Measurements from ENCODE around the gene NTF3.

Gene NTF3

DNA sequence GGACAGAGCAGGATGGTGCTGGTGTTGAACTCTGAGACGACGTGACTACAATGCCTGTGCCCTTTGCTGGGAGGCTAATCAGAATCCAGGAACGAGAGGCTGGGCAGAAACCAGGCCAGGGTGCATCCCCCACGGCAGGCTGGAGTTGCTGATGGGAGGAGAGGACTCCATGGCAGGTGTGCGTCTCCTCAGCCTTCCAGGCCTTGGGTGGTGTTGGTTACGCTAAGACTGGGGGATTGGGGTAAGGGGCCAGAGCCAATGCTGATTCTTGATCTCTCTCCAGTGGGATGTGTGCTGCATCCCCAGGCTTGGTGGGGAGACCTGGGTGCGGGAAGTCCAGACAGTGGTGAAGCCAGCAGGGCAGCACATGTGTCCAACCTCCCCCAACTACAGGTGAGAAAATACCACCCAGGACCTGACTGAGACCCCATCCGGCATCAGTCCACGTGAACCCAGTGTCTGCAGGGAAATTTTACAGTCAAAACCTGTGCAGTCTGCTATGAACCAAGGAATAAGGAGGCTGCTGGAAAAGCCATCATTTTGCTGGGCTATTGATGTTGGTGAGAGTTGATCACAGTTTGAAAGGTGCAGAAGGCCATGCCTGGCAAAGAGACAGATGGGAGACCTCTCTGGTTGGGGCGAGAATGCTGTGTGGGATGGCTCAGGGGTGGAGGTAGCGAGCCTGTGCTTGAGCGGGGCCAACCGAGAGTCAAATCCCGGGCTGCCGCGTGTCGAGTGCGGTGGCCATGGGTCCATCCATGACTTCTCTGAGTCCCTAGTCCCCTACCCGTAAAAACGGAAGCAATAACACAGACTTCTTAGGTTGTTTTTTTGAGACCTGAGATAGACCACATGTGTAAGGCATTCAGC is 89.8 kb downstream of the NTF3 start:
- Histone ChIP-seq H2BK5ac (ENCODE audit: low read depth, low read length, poor library complexity) (no peak overlapping the region), H3K9ac (ENCODE audit: low read length) (no peak overlapping the region), H4K12ac (ENCODE audit: low read depth, low read length) (no peak overlapping the region), H3K4ac (ENCODE audit: low read depth, low read length) (no peak overlapping the region), H3K23ac (ENCODE audit: low read length) (no peak overlapping the region), H3K14ac (ENCODE audit: low read length) (no peak overlapping the region), H3K27ac (ENCODE audit: low read depth, low read length) (no peak overlapping the region), H3K79me2 (ENCODE audit: control insufficient read depth, insufficient read depth, low read length, poor library complexity) (no peaks in the 10 kb centered on the region), H3K18ac (ENCODE audit: low read length) (no peak overlapping the region), H3K79me1 (ENCODE audit: low read length) (no peaks in the 10 kb centered on the region), H3K27me3 (ENCODE audit: insufficient read depth, low read length) (no peaks in the 10 kb centered on the region), H2AFZ (ENCODE audit: insufficient read depth, low read length, poor library complexity) (no peak overlapping the region), H4K91ac (ENCODE audit: low read depth, low read length) (no peak overlapping the region), H3K4me3 (ENCODE audit: low read depth, low read length) (no peak overlapping the region), H3K9me3 (ENCODE audit: insufficient read depth, low read depth, low read length) (peaks cover 3% of the 10 kb centered on the region), H3K36me3 (ENCODE audit: control insufficient read depth in 1 of 2, insufficient read depth in 2 of 2, low read length in 2 of 2) (no peaks in the 10 kb centered on the region), H3K4me2 (ENCODE audit: low read length) (no peak overlapping the region), H2BK120ac (ENCODE audit: insufficient read depth, low read length, poor library complexity) (no peak overlapping the region), H3K4me1 (ENCODE audit: control insufficient read depth in 1 of 2, insufficient read depth in 2 of 2, low read length in 2 of 2) (peaks cover 0 to 2% of the 10 kb centered on the region in 2 experiments), H4K8ac (ENCODE audit: low read depth, low read length) (no peak overlapping the region), H2BK12ac (ENCODE audit: low read length) (no peak overlapping the region), H2AK5ac (ENCODE audit: low read length) (no peak overlapping the region)
- WGBS (ENCODE audit: extremely low coverage, insufficient coverage, insufficient read length) = no CpG with 5 or more reads among the region's 20 CpGs
- no peak for DNase-seq

DNA sequence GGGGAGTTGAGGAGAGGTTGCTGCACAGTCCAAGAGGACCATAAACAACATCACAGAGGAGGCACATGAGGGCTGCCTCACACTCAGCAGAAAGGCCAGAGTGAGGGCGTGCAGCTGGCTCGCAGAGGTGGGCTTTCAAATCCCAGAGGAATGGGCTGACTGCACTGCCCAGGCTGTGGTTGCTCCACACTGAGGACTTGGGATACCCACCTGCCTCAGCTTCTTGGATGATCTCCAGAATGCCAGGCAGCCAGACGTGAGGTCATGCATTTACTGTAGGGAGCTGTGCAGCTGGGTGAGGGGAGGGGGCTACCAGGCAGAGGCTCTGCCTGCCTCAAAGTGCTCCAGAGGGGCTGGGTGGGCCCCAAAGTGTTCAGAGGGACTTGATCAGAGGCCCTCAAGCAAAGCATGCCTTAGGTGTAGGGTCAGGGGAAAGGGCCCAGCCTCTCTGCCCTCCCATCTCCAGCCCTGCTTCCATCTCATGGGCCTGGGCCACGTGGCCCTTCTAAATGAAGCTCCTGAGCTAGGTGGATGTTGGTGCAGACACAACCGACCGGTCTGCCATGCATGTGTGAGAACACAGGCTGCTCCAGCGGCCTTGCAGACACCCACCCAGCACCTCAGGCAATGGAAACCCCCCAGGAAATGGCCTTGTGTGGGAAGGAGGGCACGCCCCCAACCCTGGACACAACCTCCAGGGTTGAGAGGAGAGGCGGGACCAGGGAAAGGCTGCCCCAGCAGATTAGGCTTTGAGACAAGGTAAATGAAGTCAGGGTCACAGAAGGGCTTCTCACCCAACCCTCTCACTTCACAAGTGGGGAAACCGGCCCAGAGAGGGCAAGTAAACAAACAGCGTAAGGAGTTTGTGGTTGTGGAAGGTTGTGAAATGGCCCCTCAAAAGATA is 90.8 kb downstream of the NTF3 start:
- no peak overlapping the region for H3K4ac ChIP-seq (ENCODE audit: low read depth, low read length)
- no peak overlapping the region for H2AK5ac ChIP-seq (ENCODE audit: low read length)
- no peak for DNase-seq
- H3K9me3 ChIP-seq (ENCODE audit: insufficient read depth, low read depth, low read length) = peaks cover 3% of the 10 kb centered on the region
- H2AFZ ChIP-seq (ENCODE audit: insufficient read depth, low read length, poor library complexity) = no peak overlapping the region
- H2BK5ac ChIP-seq (ENCODE audit: low read depth, low read length, poor library complexity) = no peak overlapping the region
- no peaks in the 10 kb centered on the region for H3K36me3 ChIP-seq (ENCODE audit: control insufficient read depth in 1 of 2, insufficient read depth in 2 of 2, low read length in 2 of 2)
- no peak overlapping the region for H2BK120ac ChIP-seq (ENCODE audit: insufficient read depth, low read length, poor library complexity)
- no peak overlapping the region for H3K27ac ChIP-seq (ENCODE audit: low read depth, low read length)
- H3K79me1 ChIP-seq (ENCODE audit: low read length) = no peaks in the 10 kb centered on the region
- no peak overlapping the region for H4K8ac ChIP-seq (ENCODE audit: low read depth, low read length)
- no peak overlapping the region for H4K12ac ChIP-seq (ENCODE audit: low read depth, low read length)
- no peaks in the 10 kb centered on the region for H3K79me2 ChIP-seq (ENCODE audit: control insufficient read depth, insufficient read depth, low read length, poor library complexity)
- no peak overlapping the region for H3K9ac ChIP-seq (ENCODE audit: low read length)
- no peak overlapping the region for H2BK12ac ChIP-seq (ENCODE audit: low read length)
- H3K27me3 ChIP-seq (ENCODE audit: insufficient read depth, low read length) = no peaks in the 10 kb centered on the region
- WGBS (ENCODE audit: extremely low coverage, insufficient coverage, insufficient read length) = no CpG with 5 or more reads among the region's 11 CpGs
- H3K4me2 ChIP-seq (ENCODE audit: low read length) = no peak overlapping the region
- no peak overlapping the region for H4K91ac ChIP-seq (ENCODE audit: low read depth, low read length)
- H3K14ac ChIP-seq (ENCODE audit: low read length) = no peak overlapping the region
- H3K4me1 ChIP-seq (ENCODE audit: control insufficient read depth in 1 of 2, insufficient read depth in 2 of 2, low read length in 2 of 2) = peaks cover 0 to 2% of the 10 kb centered on the region in 2 experiments
- H3K18ac ChIP-seq (ENCODE audit: low read length) = no peak overlapping the region
- no peak overlapping the region for H3K4me3 ChIP-seq (ENCODE audit: low read depth, low read length)
- H3K23ac ChIP-seq (ENCODE audit: low read length) = no peak overlapping the region

DNA sequence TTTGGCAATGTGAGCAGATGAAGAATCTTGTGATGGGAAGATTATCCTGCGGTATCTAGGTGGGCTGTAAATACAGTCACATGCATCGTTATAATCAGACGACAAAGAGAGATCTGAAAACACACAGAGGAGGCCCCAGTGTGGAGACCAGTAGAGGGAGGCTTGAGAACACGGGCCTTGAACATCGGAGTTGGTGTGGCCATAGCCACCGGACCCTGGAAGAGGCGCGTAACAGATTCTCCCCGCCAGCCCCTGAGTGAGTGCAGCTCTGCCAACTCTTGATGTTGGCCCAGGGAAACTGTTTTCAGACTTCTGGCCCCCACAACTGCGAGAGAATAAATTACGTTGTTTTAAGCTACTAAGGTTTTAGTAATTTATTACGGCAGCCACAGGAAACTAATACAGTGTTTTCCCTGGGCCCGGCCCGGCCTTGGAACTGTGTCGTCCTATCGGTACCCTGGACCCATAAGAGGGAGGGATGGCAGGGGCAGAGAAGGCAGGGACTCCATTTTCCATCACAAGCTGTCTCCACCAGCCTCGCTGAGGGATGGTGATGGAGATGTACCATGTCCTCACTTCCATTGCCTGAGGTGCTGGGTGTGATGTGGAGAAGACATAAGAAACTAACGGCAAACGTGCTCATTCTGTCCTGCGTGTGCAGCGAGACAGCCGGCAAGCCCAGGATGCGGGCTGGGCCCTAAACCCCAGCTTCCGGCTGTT is 91.6 kb downstream of the NTF3 start:
- H2AK5ac ChIP-seq (ENCODE audit: low read length) = no peak overlapping the region
- DNase-seq = no peak
- H3K79me2 ChIP-seq (ENCODE audit: control insufficient read depth, insufficient read depth, low read length, poor library complexity) = no peaks in the 10 kb centered on the region
- no peaks in the 10 kb centered on the region for H3K36me3 ChIP-seq (ENCODE audit: control insufficient read depth in 1 of 2, insufficient read depth in 2 of 2, low read length in 2 of 2)
- no peak overlapping the region for H2BK120ac ChIP-seq (ENCODE audit: insufficient read depth, low read length, poor library complexity)
- H3K4me2 ChIP-seq (ENCODE audit: low read length) = no peak overlapping the region
- no peak overlapping the region for H3K14ac ChIP-seq (ENCODE audit: low read length)
- H3K18ac ChIP-seq (ENCODE audit: low read length) = no peak overlapping the region
- no peak overlapping the region for H4K8ac ChIP-seq (ENCODE audit: low read depth, low read length)
- H3K4ac ChIP-seq (ENCODE audit: low read depth, low read length) = no peak overlapping the region
- no peak overlapping the region for H3K23ac ChIP-seq (ENCODE audit: low read length)
- no peaks in the 10 kb centered on the region for H3K27me3 ChIP-seq (ENCODE audit: insufficient read depth, low read length)
- no peak overlapping the region for H3K27ac ChIP-seq (ENCODE audit: low read depth, low read length)
- H3K4me1 ChIP-seq (ENCODE audit: control insufficient read depth in 1 of 2, insufficient read depth in 2 of 2, low read length in 2 of 2) = peaks cover 0 to 2% of the 10 kb centered on the region in 2 experiments
- no peak overlapping the region for H3K9ac ChIP-seq (ENCODE audit: low read length)
- no peak overlapping the region for H4K12ac ChIP-seq (ENCODE audit: low read depth, low read length)
- H2BK5ac ChIP-seq (ENCODE audit: low read depth, low read length, poor library complexity) = no peak overlapping the region
- no peaks in the 10 kb centered on the region for H3K79me1 ChIP-seq (ENCODE audit: low read length)
- no peak overlapping the region for H2AFZ ChIP-seq (ENCODE audit: insufficient read depth, low read length, poor library complexity)
- H3K4me3 ChIP-seq (ENCODE audit: low read depth, low read length) = no peak overlapping the region
- H2BK12ac ChIP-seq (ENCODE audit: low read length) = no peak overlapping the region
- WGBS (ENCODE audit: extremely low coverage, insufficient coverage, insufficient read length) = no CpG with 5 or more reads among the region's 24 CpGs
- H4K91ac ChIP-seq (ENCODE audit: low read depth, low read length) = no peak overlapping the region
- H3K9me3 ChIP-seq (ENCODE audit: insufficient read depth, low read depth, low read length) = peaks cover 3% of the 10 kb centered on the region

DNA sequence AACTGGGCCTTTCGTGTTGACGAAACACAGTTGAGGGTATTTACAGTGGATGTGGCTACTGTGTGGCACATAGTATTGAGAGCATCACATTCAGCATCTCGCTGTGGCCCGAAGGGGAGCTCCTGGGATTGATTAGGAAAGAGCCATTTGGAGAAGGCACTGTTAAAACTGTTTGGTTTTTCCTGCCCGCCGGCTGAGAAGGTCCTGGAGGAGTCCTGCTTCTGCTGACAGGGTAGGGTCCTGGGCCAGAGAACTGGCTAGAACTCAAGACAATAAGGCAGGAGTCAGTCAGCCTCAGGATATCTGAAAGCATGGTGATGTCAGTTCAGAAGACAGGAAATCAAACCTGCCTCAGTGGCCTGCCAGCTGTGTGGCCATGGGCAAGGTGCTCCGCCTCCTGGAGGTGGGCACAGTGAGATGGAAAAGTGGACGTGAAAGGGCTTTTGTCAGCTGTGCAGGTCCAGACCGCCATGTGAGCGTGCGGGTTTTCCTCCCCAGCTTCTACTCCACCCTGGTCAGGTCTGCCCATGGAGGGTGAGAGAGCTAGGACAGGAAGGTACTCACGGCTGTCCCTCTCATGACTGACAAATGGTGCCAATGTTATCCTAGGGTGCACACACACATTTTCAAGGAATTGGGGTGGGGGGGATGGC is 92.3 kb downstream of the NTF3 start:
- DNase-seq = no peak
- no peak overlapping the region for H2AFZ ChIP-seq (ENCODE audit: insufficient read depth, low read length, poor library complexity)
- H3K9ac ChIP-seq (ENCODE audit: low read length) = no peak overlapping the region
- H3K27me3 ChIP-seq (ENCODE audit: insufficient read depth, low read length) = no peaks in the 10 kb centered on the region
- H2BK120ac ChIP-seq (ENCODE audit: insufficient read depth, low read length, poor library complexity) = no peak overlapping the region
- H2BK12ac ChIP-seq (ENCODE audit: low read length) = no peak overlapping the region
- H3K4me3 ChIP-seq (ENCODE audit: low read depth, low read length) = no peak overlapping the region
- H3K9me3 ChIP-seq (ENCODE audit: insufficient read depth, low read depth, low read length) = peaks cover 3% of the 10 kb centered on the region
- no peak overlapping the region for H2BK5ac ChIP-seq (ENCODE audit: low read depth, low read length, poor library complexity)
- H3K27ac ChIP-seq (ENCODE audit: low read depth, low read length) = no peak overlapping the region
- H3K18ac ChIP-seq (ENCODE audit: low read length) = no peak overlapping the region
- no peak overlapping the region for H3K23ac ChIP-seq (ENCODE audit: low read length)
- H4K12ac ChIP-seq (ENCODE audit: low read depth, low read length) = no peak overlapping the region
- H3K14ac ChIP-seq (ENCODE audit: low read length) = no peak overlapping the region
- no CpG with 5 or more reads among the region's 12 CpGs for WGBS (ENCODE audit: extremely low coverage, insufficient coverage, insufficient read length)
- no peak overlapping the region for H4K8ac ChIP-seq (ENCODE audit: low read depth, low read length)
- peaks cover 0 to 2% of the 10 kb centered on the region in 2 experiments for H3K4me1 ChIP-seq (ENCODE audit: control insufficient read depth in 1 of 2, insufficient read depth in 2 of 2, low read length in 2 of 2)
- no peak overlapping the region for H3K4ac ChIP-seq (ENCODE audit: low read depth, low read length)
- H3K79me2 ChIP-seq (ENCODE audit: control insufficient read depth, insufficient read depth, low read length, poor library complexity) = no peaks in the 10 kb centered on the region
- no peaks in the 10 kb centered on the region for H3K36me3 ChIP-seq (ENCODE audit: control insufficient read depth in 1 of 2, insufficient read depth in 2 of 2, low read length in 2 of 2)
- H2AK5ac ChIP-seq (ENCODE audit: low read length) = no peak overlapping the region
- no peaks in the 10 kb centered on the region for H3K79me1 ChIP-seq (ENCODE audit: low read length)
- no peak overlapping the region for H4K91ac ChIP-seq (ENCODE audit: low read depth, low read length)
- no peak overlapping the region for H3K4me2 ChIP-seq (ENCODE audit: low read length)

Measured in trophoblast cell (in vitro differentiated cells and primary cell).